GM21723 (cell line): Measurements from ENCODE around the gene TMEM176B.

Experiments used
- ATAC-seq: cut with Tn5 transposase; IDR thresholded peaks from one replicate; pipeline ENCODE4 v1.9.1; 2021; ENCODE audit warnings: mild to moderate bottlenecking, moderate library complexity; ENCODE audit not compliant: unreplicated experiment

The TMEM176B gene

GRCh38 chr7:150799741-150800580, at the start of gene TMEM176B:
Gene TMEM176B (minus strand): TSS chr7:150800364. CDS start chr7:150796569, 3,795 bp downstream.
- ATAC-seq, result no peak

DNA sequence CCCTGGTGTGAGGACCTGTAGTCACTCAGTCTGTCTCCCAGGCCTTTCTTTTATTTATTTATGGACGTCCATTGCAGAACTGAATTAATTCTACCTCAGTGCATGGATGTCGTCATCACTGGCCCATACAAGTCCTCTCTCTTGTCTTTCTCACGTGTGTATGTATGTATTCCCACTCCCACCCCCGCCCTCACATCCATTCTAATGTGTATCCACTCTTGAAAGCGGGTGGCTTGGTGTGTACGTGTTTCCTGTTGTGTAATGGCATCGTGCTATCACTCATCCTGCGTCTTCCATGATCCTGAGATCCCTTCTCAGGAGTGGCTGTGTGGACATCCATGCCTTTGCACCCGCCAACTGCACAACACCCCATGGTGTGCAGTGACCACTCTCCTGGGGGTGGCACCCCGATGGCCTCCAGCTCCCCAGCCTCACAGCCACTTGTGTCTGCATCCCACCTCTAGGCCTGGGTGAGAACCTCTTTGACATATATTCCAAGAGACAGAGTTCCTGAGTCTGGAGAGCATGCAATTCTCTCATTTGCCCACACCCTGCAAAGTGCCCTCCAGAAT, 49.1 kb upstream of the TMEM176B start:
- ATAC-seq, result no peak

DNA sequence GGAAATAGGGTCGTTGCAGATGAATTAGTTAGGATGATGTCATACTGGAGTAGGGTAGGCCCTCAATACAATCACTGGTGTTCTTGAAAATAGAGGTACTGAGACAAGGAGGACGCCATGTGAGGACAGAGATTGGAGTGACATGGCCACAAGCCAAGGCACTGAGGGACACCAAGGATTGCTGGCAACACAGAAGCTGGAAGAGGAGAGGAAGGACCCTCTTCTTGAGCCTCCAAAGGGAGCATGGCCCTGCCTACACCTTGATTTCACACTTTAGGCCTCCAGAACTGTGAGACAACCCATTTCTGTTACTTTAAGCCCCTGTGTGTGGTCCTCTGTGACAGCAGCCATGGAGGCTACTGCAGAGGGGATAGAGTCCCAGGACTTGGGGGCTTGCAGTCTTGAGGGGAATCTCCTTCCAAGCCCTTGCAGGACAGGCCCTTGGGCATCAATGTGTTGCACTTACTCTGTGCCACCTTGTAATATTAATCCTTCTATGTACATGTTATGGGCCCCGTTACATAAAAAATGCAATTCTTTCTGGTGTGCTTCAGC, 48.5 kb upstream of the TMEM176B start:
- ATAC-seq, result no peak

DNA sequence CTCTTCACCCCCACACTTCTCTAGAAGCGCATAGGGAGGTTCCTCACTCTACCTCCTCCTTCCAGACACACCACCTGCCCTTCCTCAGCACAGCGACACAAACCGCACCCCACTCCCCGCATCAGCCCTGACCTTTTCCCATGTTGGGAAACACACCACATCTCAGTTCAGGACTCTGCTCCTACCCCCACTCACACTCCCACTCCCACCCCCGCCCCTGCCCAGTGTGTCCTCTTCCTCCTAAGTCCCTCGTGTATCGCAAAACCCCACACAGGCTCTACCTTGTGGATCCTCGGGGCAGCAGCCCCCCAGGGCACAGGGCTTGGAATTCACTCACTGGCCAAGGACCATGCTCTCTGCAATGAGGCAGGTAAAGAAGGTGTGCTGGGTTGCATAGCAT, 47.9 kb upstream of the TMEM176B start:
- no peak for ATAC-seq

GRCh38 chr7:150847536-150847935, 47.4 kb upstream of the TMEM176B start:
- ATAC-seq, result no peak

DNA sequence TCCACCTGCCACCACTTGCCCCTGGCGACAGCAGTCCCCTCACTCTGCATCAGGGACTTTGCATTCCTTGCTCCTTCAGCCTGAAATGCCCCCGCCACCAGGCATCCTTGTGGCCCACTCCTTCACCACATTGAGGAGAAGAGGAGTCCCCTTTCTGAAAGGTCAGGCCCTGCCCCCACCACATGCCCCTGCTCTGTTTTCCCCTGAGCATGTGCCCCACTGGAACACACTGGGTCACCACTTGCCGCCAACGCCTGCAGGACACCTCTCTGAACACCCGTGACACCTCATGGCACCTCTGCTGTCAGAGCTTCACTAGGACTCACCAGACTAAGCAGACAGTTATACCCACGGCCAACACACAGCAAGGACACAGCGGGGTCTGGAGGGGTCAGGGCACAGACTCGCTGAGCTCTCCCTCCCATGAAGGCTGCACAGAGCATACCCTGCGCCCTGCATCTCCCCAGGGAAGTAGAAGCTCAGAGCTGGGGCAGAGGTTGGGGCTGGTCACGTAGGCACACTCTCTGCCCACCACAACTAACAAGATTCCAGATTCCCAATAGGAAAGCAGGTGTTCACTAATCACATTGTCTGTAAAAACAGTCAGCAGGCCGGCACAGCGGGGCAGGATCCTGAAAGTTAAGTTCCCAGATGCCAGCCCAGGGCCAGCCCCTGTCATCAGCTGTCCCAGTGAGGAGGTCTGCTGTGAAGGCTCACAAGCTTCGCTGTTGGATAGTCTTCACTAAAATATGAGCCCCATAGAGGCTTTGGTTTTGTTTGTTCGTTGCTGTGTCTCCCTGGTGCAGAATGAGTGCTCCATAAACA, 46.3 kb upstream of the TMEM176B start:
- ATAC-seq, result no peak

GRCh38 chr7:150845421-150845861, 45.3 kb upstream of the TMEM176B start:
- ATAC-seq, result no peak

GRCh38 chr7:150842716-150843115, 42.6 kb upstream of the TMEM176B start:
- ATAC-seq, result no peak

- ATAC-seq, result no peak
These were observed 41.9 kb upstream of the TMEM176B start for GRCh38 chr7:150842018-150842417.

GRCh38 chr7:150838965-150839650, 38.9 kb upstream of the TMEM176B start:
- no peak for ATAC-seq

GRCh38 chr7:150835702-150836280, 35.6 kb upstream of the TMEM176B start:
- ATAC-seq, result no peak

- ATAC-seq, result no peak
These were observed 34.9 kb upstream of the TMEM176B start for GRCh38 chr7:150835019-150835418.

DNA sequence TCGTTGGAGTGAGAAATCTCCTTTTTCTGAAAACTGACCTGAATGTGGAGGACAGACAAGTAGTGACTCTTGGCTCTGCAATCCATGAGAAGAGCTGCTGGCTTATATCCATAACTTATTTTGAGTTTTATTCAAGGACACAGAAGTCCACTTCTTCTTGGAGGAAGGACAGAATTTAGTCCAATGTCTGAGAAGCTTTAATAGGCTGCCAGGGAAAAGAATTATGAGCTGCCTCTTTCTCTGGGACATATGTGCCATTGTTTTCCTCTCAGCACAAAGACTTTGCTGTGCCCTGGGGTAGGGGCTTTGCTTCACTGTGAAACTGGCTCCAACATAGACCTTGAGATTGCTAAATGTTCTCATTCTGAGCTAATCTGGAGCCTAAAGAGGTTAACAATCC, 31.7 kb upstream of the TMEM176B start:
- ATAC-seq, result no peak

- no peak for ATAC-seq
These were observed 30.8 kb upstream of the TMEM176B start for GRCh38 chr7:150830937-150831336.

GRCh38 chr7:150829426-150829825, 29.3 kb upstream of the TMEM176B start:
- no peak for ATAC-seq

- ATAC-seq, result no peak
These were observed 28.2 kb upstream of the TMEM176B start for GRCh38 chr7:150828384-150828783.

DNA sequence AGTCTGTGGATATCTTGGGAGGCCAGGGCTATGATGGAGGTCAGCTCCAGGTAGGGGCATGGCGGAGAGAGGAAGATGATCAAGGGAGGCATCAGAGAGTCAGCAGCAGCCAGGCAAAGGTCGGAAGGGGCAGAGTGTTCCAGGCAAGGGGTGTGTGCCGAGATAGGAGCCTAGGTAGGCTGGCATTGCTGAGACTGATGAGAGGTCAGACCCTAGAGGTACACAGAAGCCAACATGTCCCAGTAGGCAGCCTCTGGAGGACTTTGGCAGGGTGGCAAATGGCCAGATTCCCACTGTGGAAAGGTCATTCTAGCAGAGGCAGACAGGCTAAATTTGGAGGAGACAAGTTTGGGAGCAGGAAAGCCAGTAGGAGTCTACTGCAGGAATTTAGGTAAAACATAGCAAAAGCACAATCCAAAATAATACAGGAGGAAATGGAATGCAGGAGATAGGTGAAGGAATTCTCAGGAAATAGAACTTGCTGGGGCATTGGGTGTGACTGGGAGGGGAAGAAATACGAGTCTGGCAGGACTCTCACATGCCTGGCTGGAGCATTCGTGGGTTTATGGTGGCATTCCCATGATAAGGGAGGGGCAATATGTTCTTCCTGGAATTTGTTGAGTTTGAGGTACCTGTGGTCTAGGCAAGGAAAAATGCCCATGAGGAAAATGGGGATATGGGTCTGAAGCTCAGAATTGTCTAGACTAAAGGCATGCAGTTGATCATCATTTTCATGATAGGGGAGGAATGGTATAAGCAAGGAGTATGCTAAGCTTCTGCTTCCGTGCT, 26.1 kb upstream of the TMEM176B start:
- no peak for ATAC-seq

DNA sequence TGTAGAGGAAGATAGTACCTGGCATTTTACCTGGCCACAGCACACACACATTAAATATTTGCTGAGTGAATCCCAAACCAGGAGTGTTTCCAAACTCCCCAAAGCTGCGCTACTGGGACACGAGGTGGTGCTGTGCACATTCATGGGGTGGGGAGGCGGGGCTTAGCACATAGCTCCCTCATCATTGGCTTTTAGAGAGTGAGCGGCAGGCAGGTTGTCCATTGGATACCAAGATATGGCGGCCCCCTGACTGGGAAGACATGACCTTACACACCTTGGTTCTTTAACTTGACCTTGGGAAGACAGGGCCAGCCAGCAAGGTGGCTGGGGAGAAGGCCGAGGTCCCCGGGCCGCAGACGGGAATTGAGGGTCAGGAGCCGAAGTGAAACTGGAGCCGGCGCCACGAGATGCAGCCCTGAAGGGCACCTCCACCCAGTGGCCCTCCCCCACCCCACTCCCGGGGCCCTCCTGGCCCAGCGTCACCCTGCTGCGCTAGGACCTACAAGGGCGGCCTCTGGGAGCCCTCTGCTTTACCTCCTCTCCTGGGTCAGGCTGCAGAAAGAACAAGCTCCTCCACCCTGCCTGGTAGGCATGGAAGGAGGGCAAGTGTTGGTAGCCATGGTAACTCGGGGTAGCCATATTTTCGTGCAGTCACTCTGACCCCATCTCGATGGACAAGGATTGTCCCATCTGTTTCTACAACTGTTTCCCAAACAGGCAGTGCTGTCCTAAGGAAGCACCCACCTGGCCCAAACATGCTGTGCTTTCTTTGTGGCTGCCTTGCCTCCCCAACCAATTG, 24.4 kb upstream of the TMEM176B start:
- no peak for ATAC-seq
